AG04449 (cell line): ENCODE results near the gene C12orf75.

ENCODE experiments used
- CTCF ChIA-PET: fragments of 350-600 bp; formaldehyde crosslinking; extraction: SDS; loops from one replicate; lab custom pipeline; 2021; ENCODE audit warnings: antibody characterized with exemption; lab: Yijun Ruan, JAX
- POLR2A ChIA-PET: fragments of 400-600, 350-600 bp; formaldehyde crosslinking; extraction: SDS; loops from one replicate; lab custom pipeline; 2020; ENCODE audit warnings: antibody characterized with exemption, inconsistent platforms; lab: Yijun Ruan, JAX
- DNase-seq: peaks from one replicate; pipeline ENCODE4 v3.0.0-alpha.2; 2010; ENCODE audit warnings: low read depth, low spot score
- H3K4me3 ChIP-seq: 2 replicates; pipeline ENCODE4 v1.5.1; 2011; ENCODE audit warnings: low read depth, mild to moderate bottlenecking, control low read depth, low read length
- CTCF ChIP-seq: IDR thresholded peaks from one replicate; pipeline ENCODE4 v1.5.1; 2011; ENCODE audit warnings: mild to moderate bottlenecking, moderate library complexity, low read length, control low read depth, inconsistent platforms; ENCODE audit not compliant: insufficient read depth; ENCODE audit errors: missing control alignments

Gene C12orf75

DNA sequence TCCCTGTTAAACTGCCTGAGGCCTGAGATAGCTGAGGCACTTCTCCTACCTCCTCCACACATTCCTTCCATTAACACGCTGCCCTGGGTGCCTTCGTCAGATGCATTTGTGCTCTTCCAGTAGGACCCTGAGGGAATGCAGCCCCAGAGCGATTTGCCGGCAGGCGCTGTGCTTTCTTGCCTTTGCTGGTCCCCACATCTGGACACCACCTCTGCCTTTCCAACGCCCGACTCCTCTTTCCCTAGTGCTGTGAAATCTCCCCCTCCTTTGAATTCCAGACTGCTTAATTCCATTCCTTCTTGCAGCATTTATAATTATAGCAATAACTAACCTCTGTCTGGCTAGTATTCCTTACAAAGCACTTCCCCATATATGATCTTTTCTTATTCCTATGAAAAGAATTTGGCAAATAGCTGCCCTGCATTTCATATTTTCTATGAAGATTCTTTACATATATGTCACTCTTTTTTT lies 88.4 kb downstream of the C12orf75 start:
- DNase-seq = peak; percentile 78

GRCh38 chr12:105419606-105420005 lies 89.1 kb downstream of the C12orf75 start:
- ChIA-PET CTCF (interaction anchor here (0.8 to 4.9 kb wide), 23 partner anchors 9 to 807 kb away, joined by 3 to 67 read pairs (median 5); partner anchors contain the start of gene NUAK1), POLR2A (interaction anchor here (0.8 to 2.1 kb wide), 3 partner anchors 10 to 659 kb away, joined by 4 to 9 read pairs (median 5); no protein-coding TSS in a partner anchor)
- no peak overlapping the region for H3K4me3 ChIP-seq
- no peak for DNase-seq
- TF ChIP-seq CTCF = no peak

More for the DNA sequence above, 88.4 kb downstream of the C12orf75 start:
- TF ChIP-seq CTCF = no peak
- ChIA-PET CTCF (interaction anchor here (0.6 to 4.9 kb wide), 9 partner anchors 35 to 807 kb away, joined by 3 to 67 read pairs (median 6); partner anchors contain the start of gene NUAK1), POLR2A (interaction anchor here (0.8 to 2.1 kb wide), 5 partner anchors 9 to 716 kb away, joined by 4 to 9 read pairs (median 4); no protein-coding TSS in a partner anchor)
- no peak overlapping the region; the same call in 1 of the 2 replicates for H3K4me3 ChIP-seq

DNA sequence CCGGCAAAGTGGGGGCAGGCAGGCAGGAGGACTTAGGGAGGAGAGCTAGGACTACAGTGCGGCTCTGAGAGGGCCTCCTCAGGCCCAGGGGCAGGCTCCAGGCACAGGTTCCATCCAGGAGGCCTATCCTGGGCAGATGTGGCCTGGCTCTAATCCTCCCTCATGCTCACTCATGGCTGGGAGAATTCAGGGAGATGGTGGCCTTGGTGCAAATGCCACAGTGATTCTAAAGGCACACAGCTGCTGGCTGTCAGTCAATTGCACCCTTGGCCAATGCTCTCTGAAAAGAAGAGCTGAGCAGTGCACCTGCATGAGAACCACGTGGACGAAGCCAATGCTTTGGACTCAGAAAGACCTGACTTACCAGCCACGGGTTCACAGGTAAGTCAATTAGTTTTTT lies 89.6 kb downstream of the C12orf75 start:
- no peak overlapping the region for H3K4me3 ChIP-seq
- POLR2A ChIA-PET = interaction anchor here (1.0 kb wide), 1 partner anchor 717 kb away, joined by 5 read pairs; no protein-coding TSS in a partner anchor
- CTCF ChIA-PET = interaction anchor here (0.6 to 4.9 kb wide), 58 partner anchors 10 to 806 kb away, joined by 3 to 67 read pairs (median 4); partner anchors contain the start of gene NUAK1
- TF ChIP-seq CTCF = no peak
- DNase-seq = no peak

DNA sequence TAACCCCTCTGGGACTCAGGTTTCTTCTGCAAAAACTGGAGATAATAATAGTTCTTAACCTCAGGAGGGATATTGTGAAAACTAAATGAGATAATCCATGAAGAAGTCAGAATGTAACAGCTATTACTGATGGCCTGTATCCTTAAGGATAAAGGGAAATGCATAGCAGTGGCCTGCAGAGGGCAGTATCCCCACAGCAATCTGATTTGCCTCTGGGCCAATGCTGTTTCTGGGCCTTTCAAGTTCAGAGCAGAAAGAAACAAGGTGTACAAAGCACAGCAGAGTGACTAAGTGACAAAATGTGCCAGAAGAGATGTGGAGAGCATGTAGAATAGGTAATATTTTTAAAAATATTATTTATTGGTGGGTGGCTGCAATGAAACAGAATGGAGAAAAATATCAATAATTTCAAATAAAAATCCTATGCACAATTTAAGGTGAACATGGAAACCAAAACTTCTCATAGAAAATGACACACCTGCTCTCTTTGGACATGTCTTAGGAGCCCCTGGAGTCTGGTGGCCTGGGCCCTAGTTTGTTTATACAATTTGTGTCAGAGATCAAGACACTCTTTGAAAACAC lies 90.3 kb downstream of the C12orf75 start:
- peak; percentile 79 for TF ChIP-seq CTCF
- DNase-seq = peak; percentile 33

More for the DNA sequence above, 90.3 kb downstream of the C12orf75 start:
- no peak overlapping the region for H3K4me3 ChIP-seq
- ChIA-PET CTCF (interaction anchor here (0.6 to 4.9 kb wide), 61 partner anchors 9 to 806 kb away, joined by 3 to 67 read pairs (median 4); partner anchors contain the start of gene NUAK1), POLR2A (interaction anchor here (1.0 kb wide), 1 partner anchor 716 kb away, joined by 5 read pairs; no protein-coding TSS in a partner anchor)
